Parathyroid adenoma (tissue), 2 donors: Measurements from ENCODE around the gene DYNLRB1.

Experiments
- H2AFZ ChIP-seq: fragments of 300-600 bp; sonication (generic); one replicate; pipeline ENCODE4 v1.7.0; 2017; ENCODE audit warnings: antibody characterized with exemption, mild to moderate bottlenecking
- H3K27ac ChIP-seq: fragments of 300-600 bp; sonication (generic); one replicate; pipeline ENCODE4 v1.7.0; 2017
- H3K27me3 ChIP-seq: fragments of 300-600 bp; sonication (generic); one replicate; pipeline ENCODE4 v1.7.0; 2017; ENCODE audit warnings: low read length; ENCODE audit not compliant: control insufficient read depth, insufficient read depth
- H3K36me3 ChIP-seq: fragments of 300-600 bp; sonication (generic); one replicate; pipeline ENCODE4 v1.7.0; 2017; ENCODE audit warnings: low read length; ENCODE audit not compliant: control insufficient read depth, insufficient read depth
- H3K4me1 ChIP-seq: fragments of 300-600 bp; sonication (generic); one replicate; pipeline ENCODE4 v1.7.0; 2017; ENCODE audit warnings: control low read depth
- H3K4me2 ChIP-seq: fragments of 300-600 bp; sonication (generic); one replicate; pipeline ENCODE4 v1.7.0; 2017; ENCODE audit warnings: low read length
- H3K4me3 ChIP-seq: fragments of 300-600 bp; sonication (generic); one replicate; pipeline ENCODE4 v1.7.0; 2017; ENCODE audit warnings: low read depth, low read length
- H3K79me2 ChIP-seq: fragments of 300-600 bp; sonication (generic); one replicate; pipeline ENCODE4 v1.7.0; 2017; ENCODE audit warnings: control low read depth
- H3K9ac ChIP-seq: fragments of 300-600 bp; sonication (generic); one replicate; pipeline ENCODE4 v1.7.0; 2017; ENCODE audit warnings: mild to moderate bottlenecking
- H3K9me3 ChIP-seq: fragments of 300-600 bp; sonication (generic); one replicate; pipeline ENCODE4 v1.7.0; 2017; ENCODE audit warnings: low read length; ENCODE audit not compliant: control insufficient read depth
- TF ChIP-seq, protein P1 (sequence below): fragments of 300-600 bp; sonication (generic); IDR thresholded peaks from one replicate; pipeline ENCODE4 v1.7.0; 2017; ENCODE audit warnings: antibody characterized with exemption, mild to moderate bottlenecking
- donor health status: primary hyperparathyroidism.

The DYNLRB1 gene

DNA sequence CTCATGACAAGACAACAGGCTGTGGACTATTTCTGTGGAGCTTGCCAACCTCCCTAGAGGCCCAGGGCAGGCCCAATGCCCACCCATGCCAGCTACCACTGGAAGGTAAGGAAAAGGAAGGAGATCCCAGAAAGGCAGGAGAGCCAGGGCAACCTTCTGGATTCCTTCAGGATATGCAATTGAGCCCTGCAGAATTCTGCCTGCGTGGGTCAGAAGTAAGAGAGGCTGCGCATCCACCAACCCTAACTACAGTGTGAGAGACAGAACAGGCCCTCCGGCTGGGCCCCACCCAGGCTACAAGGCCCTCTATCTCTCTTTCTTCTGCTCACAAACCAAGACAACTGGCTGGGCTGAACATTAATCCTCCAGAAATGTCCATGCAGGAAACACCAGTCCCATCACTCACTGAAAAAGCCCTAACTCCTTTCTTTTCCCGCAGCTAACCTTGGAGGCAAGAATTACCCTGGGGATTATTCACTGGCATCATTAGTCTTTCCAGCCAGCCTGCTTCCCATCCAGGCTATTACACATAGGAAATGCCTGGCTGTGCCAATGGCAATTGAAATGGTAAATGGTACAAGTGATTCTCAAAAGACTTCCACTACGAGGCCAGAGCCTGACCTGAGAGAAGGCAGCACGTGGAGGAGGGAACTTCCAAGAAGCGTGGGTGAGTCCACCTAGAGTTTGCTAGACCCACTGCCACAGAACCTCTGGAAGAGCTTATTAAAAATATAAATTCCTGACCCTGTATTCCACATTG is 57.5 kb downstream of the DYNLRB1 start:
- H3K4me2 ChIP-seq: no peak overlapping the region
- H3K79me2 ChIP-seq: no peaks in the 10 kb centered on the region
- no peaks in the 10 kb centered on the region for H3K4me1 ChIP-seq
- H3K9me3 ChIP-seq: no peaks in the 10 kb centered on the region
- H2AFZ ChIP-seq: no peak overlapping the region
- H3K36me3 ChIP-seq: no peaks in the 10 kb centered on the region
- no peaks in the 10 kb centered on the region for H3K27me3 ChIP-seq
- H3K4me3 ChIP-seq: no peak overlapping the region
- TF ChIP-seq, protein P1, sequence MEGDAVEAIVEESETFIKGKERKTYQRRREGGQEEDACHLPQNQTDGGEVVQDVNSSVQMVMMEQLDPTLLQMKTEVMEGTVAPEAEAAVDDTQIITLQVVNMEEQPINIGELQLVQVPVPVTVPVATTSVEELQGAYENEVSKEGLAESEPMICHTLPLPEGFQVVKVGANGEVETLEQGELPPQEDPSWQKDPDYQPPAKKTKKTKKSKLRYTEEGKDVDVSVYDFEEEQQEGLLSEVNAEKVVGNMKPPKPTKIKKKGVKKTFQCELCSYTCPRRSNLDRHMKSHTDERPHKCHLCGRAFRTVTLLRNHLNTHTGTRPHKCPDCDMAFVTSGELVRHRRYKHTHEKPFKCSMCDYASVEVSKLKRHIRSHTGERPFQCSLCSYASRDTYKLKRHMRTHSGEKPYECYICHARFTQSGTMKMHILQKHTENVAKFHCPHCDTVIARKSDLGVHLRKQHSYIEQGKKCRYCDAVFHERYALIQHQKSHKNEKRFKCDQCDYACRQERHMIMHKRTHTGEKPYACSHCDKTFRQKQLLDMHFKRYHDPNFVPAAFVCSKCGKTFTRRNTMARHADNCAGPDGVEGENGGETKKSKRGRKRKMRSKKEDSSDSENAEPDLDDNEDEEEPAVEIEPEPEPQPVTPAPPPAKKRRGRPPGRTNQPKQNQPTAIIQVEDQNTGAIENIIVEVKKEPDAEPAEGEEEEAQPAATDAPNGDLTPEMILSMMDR: no peak
- no peak overlapping the region for H3K27ac ChIP-seq
- H3K9ac ChIP-seq: no peak overlapping the region

- no peaks in the 10 kb centered on the region for H3K79me2 ChIP-seq
- TF ChIP-seq, protein P1: no peak
- no peak overlapping the region for H3K27ac ChIP-seq
- H3K9me3 ChIP-seq: no peaks in the 10 kb centered on the region
- no peak overlapping the region for H3K4me3 ChIP-seq
- no peak overlapping the region for H3K4me2 ChIP-seq
- no peaks in the 10 kb centered on the region for H3K36me3 ChIP-seq
- no peak overlapping the region for H2AFZ ChIP-seq
- H3K4me1 ChIP-seq: no peaks in the 10 kb centered on the region
- H3K27me3 ChIP-seq: no peaks in the 10 kb centered on the region
- H3K9ac ChIP-seq: no peak overlapping the region
Observed at GRCh38 chr20:34574426-34574825, 58.2 kb downstream of the DYNLRB1 start.

DNA sequence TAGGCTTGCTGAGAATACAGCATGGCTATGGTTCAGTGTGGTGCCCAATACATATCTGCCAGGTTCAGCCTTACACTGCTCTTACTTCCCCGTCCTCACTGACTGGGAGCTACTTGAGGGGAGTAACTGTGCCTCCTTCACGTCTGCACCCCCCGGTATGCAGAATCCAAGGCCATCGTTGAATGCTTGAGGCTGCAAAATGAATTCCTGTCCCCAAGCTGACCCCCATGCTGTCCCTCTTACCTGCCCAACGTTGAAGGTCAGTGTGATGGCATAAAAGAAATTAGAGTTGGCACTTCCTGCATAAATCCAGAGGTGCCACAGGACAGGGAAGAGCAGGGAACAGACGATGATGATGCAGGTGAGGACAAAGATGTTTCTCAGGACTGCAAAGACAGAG is 58.6 kb downstream of the DYNLRB1 start:
- H2AFZ ChIP-seq: no peak overlapping the region

DNA sequence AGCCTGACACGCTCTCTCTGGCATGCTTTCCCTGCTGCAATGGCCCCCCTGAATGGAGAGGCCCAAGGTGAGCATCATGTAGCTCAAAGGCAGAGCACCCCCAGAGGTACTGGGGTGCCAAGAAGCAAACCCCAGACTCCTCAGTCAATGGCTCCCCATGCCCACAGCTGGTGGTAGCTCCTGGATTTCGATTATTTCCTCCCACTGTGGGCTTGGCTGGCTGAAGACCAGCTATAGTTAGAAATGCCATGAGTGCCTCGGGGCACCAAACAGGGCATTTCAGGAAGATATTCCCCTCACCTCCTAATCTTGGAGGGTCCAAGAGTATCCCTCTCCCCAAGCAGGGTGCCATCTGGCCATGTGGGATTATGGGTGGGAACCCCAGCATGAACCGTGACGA is 59.0 kb downstream of the DYNLRB1 start:
- H3K79me2 ChIP-seq: no peaks in the 10 kb centered on the region

More for the DNA sequence above, 58.6 kb downstream of the DYNLRB1 start:
- no peak overlapping the region for H3K9ac ChIP-seq
- no peak overlapping the region for H3K4me2 ChIP-seq
- H3K4me1 ChIP-seq: no peaks in the 10 kb centered on the region
- H3K27ac ChIP-seq: no peak overlapping the region
- no peaks in the 10 kb centered on the region for H3K79me2 ChIP-seq
- TF ChIP-seq, protein P1: no peak
- H3K4me3 ChIP-seq: no peak overlapping the region
- H3K36me3 ChIP-seq: no peaks in the 10 kb centered on the region
- no peaks in the 10 kb centered on the region for H3K9me3 ChIP-seq
- H3K27me3 ChIP-seq: no peaks in the 10 kb centered on the region

More for the DNA sequence above, 59.0 kb downstream of the DYNLRB1 start:
- Histone ChIP-seq H3K4me3 (no peak overlapping the region), H3K36me3 (no peaks in the 10 kb centered on the region), H3K9ac (no peak overlapping the region), H3K4me1 (no peaks in the 10 kb centered on the region), H3K9me3 (no peaks in the 10 kb centered on the region), H2AFZ (no peak overlapping the region), H3K27me3 (no peaks in the 10 kb centered on the region), H3K27ac (no peak overlapping the region), H3K4me2 (no peak overlapping the region)
- TF ChIP-seq, protein P1: no peak
